Measurements from ENCODE around the gene KIAA1191.
A peak's percentile ranks its signal among the peaks of the same experiment; 100 is the strongest.

The KIAA1191 gene

DNA sequence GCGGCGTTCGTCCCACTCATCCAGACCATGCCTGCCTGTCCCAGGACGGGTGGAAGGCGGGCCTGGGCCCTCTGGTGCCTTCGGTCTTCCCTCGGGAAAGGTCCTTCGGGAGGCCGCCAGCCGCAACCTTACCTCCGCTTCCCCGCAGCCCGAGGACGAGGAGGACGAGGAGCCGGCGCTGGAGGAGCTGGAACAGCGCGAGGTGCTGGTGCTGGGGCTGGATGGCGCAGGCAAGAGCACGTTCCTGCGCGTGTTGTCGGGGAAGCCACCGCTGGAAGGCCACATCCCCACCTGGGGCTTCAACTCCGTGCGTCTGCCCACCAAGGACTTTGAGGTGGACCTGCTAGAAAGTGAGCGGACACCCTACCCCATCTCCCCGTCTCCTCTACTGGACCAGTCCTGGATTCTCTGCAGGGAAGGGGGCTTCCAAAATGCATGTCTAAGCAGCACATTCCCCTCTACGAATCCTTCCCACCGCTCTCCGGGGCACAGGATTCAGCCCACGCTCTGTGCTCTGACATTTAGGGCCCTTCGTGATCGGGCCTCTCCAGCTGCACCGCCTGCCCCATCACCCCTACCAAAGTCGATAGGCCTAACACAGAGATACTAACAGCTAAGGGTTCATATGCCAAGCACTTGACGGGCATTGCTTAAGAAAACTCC is 4.8 kb upstream of the KIAA1191 start:
- no peak overlapping the region for H3K27ac ChIP-seq
- DNase-seq (ENCODE audit: low read depth, low spot score), result no peak

DNA sequence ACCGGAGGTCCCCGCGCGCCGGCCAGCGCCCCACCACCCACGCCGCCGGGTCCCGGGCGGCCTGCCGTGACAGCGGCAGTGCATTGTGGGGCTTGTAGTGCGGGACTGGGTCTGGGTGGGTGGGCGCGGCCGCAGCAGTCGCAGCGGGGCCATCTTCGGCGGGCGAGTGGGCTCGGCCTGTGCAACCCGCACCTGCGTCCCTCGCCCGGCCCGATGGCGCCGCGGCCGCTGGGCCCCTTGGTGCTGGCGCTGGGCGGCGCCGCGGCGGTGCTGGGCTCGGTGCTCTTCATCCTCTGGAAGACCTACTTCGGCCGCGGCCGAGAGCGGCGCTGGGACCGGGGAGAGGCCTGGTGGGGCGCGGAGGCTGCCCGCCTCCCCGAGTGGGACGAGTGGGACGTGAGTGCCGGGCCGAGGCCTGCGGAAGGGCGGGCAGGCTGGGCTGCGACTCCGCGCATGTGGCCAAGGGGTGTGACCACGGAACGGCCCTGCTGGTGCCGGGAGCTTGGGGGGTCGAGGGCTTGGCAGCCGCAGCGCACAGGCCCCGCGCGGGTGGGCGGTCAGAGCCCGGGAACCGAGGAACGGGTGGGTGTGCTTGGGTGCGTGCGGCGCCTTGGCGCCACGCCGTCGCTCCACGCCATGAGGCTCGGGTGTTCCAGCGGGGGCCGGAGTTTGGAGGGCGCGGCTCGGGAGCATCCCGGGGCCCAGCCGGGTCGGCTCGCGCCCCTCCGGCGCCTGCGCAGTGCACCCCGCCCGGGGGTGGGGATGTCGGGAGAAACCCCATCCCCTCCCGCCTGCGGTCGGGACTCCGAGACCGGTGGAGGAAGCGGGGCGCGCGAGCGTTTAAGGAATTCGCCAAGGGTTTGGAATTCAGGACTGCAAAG is 4.0 kb upstream of the KIAA1191 start, which contains the start of gene ARL10:
Gene ARL10 (plus strand): TSS at position 137 of the 881 bp plus-strand sequence. CDS start 77 bp downstream, at position 214.
- no peak for DNase-seq (ENCODE audit: low read depth, low spot score)
- peak within 1 kb of the TSS; percentile 10 for H3K27ac ChIP-seq

DNA sequence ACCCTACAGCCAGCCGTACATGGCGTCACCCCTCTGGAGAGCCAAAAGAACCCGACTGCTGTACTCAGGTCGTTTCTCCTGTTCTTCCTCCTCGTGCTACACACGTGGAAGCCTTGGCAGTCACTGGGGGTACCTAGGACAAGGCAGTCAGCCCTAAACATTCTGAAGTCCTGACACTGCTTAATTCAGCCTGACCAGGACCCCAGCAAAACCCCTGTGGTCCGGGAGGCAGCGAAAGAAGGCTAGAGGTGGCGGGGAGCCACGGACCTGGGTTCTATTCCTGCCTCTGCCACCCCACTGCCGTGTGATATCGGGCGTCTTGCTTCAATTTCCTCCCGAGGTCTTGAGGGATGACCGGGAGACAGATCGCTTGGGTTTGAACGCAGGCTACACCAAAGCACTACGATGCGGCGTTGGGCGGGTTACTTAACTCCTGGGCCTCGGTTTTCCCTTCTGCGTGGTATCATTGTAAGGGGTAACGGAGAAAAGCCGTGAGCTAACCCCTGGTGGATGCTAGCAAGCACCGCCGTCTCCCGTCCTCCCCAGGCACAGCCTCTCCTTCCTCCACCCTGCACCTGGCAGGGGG is 3.3 kb upstream of the KIAA1191 start:
- DNase-seq (ENCODE audit: low read depth, low spot score), result no peak
- H3K27ac ChIP-seq, result no peak overlapping the region

DNA sequence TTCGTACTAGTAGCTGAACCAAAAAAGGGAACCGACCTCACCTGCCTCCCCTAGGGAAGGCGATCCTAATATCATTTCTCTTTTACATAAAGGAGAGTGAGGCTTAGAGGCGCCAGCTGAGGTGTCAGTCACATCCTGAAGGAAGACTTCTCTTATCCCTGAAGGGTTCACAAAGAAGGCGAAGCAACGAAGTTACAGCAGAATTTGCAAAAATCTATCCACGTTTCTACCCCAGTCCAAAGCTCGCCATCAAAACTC is 598 bp upstream of the KIAA1191 start:
- no peak overlapping the region for H3K27ac ChIP-seq
- no peak for DNase-seq (ENCODE audit: low read depth, low spot score)

DNA sequence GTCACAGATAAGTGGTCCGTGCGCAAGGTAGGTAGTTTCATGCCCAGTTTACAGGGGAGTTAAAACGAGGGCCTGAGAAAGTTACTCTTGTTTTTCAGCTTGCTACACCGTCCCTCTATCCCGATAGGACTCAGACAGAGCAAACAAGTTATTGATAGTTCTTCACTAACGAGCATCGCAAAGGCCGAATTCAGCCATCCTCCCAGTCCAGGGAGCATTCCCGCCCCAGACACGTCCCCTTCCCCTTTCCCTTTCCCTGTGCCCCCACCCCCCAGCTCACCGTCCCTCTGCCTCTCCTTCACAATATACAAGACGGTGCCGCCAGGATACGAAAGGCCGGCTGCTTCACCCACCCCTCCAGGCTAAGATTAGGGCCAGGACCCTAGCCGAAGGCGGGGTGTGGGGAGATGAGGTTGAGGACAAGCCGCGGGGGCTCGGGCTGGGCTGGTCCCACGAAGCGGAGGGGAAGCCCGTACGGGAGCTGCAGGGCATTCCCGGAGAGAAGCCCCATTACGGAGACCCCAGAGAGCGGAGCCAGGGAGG is 599 bp downstream of the KIAA1191 start:
- H3K27ac ChIP-seq, result peak overlapping the region; percentile 31
- DNase-seq (ENCODE audit: low read depth, low spot score), result no peak

DNA sequence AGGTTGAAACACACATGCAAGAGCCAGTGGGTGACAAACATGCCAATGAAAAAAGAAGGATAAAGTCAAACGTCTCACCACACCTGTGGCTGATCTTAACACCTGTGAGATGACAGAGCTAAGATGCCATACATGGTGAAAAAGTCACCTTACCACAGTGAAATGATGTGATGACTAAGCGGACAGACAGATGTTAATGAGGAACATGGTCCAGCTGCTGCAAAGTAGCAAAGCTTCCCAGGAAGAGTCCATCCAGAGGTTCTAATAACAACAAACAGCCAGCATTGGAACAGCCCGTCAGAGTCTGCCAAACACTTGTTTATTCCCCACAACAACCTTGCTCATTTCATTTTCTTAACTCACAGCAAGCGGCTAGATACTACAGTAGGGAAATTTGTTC is 1.9 kb downstream of the KIAA1191 start:
- no peak overlapping the region for H3K27ac ChIP-seq
- DNase-seq (ENCODE audit: low read depth, low spot score), result peak; percentile 3

DNA sequence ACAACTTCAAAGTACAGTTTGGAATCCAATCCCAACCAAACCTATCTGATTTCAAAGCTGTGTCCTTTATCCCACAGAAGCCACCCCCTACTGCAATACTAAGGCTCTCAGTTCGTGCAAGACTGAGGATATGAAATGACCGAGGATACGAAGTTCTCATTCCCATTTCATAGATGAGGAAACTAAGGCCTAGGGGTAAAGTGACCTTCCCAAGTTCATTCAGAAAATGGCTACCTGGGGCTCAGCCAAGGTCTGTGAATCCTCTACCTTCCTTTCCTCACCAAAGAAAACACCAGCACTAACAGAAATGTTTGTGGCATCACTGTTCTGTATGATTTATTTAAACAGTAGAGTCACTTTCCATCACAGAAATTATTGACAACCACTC is 5.4 kb downstream of the KIAA1191 start:
- H3K27ac ChIP-seq, result no peak overlapping the region
- DNase-seq (ENCODE audit: low read depth, low spot score), result no peak

DNA sequence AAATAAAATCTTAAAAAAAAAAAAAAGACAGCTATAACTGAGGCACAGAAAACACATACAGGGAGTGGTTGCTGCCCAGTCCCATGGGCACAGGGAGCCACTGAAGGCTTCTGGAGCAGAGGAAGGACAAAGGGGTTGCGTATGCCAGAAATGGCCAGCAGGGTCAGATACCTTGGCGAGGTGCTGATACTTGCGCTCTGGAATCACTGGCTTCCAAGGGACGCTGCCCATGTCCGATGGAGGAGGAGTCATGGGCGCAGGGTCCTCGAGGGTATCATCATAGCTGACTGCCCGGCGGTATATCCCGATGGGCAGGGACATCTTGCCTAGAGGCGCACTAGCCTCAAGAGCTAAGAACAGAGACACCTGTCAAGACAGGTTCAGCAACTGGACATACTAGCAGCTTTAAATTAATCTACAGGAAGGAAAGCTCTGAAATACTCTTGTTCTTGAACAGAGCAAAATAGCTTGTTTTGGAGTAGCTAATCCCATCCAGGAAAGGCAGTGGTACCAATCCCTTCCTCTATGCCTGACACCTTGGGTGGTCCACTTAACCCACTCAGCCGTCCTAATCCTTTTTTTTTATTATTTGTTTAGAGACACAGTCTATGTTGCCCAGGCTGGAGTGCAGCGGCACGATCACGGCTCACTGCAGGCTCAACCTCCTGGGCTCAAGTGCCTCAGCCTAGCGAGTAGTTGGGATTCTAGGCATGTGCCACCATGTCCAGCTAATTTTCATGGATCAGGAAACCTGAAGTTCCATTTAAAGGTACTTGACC is 6.0 kb downstream of the KIAA1191 start:
- no peak for DNase-seq (ENCODE audit: low read depth, low spot score)
- H3K27ac ChIP-seq, result no peak overlapping the region

DNA sequence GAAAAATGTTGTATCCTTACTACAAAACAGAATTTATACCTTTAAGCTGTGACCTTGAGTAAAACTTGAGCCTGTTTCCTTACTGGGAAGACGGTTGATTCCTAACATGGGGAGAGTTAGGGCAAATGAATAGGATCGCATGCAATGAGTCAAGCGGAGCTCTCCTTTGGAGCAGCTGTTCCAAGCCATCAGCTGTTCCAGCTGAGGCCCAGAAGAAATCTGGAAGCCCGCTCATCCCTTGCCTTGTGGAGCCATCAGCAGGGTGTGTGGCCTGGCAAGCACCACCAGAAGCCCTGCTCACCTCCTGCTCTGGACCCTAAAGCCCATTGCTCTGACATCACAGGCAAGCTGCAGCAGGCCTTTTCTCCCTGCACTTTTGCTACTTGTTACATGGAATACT is 8.0 kb downstream of the KIAA1191 start:
- H3K27ac ChIP-seq, result no peak overlapping the region
- no peak for DNase-seq (ENCODE audit: low read depth, low spot score)

DNA sequence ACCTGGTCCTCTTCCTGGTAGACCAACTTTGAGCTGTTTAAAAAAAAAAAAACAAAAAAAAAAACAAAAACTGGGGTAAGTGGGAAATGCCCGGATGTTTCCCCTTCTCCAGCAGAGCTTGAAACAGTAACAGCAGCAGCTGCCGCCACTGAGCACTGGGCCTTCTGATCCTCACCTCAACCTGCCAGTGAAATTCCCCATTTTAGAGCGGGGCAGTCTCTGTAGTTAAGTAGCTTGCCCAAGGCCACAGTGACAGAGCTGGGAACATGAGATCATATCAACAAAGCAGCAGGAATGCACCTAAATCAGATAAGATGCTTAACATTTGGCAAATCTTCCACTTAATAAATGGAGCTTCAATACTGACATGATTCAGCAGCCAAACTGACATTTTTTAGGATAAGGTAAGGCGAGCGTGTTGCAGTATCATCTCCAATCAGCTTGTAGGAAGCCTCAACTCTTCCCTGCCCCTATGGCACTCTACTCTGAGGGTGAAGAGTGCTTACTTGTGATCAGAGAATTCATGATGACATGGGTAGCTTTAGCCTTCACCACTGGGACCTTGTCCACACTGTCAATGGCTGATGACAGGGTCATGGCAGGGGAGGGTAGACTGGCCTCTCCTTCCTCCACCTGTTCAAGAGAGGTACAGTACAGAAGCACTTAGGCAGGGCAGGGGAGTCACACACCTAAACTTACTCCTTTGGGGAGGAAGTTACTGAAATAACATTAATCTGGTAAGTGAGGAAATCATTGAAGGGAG is 9.3 kb downstream of the KIAA1191 start:
- no peak overlapping the region for H3K27ac ChIP-seq
- no peak for DNase-seq (ENCODE audit: low read depth, low spot score)

DNA sequence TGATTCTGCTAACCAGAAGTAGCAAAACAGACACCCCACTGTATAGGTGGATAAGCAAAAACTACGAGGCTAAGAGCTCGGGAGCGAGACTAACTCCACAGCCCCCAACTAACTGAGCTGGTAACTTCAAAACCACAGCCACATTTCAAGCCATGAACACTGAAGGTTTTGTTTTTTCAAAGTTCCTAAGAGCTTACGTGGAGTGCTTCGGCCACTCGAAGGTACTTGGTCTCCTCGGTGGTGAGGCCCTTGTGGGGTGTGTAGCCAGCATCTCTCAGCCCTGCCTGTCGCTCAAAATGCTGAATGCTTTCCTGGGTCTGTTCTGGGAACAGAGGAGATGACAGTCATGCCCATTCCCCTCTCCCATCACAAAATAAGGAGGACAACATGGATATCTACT is 11.1 kb downstream of the KIAA1191 start:
- no peak for DNase-seq (ENCODE audit: low read depth, low spot score)
- H3K27ac ChIP-seq, result no peak overlapping the region

DNA sequence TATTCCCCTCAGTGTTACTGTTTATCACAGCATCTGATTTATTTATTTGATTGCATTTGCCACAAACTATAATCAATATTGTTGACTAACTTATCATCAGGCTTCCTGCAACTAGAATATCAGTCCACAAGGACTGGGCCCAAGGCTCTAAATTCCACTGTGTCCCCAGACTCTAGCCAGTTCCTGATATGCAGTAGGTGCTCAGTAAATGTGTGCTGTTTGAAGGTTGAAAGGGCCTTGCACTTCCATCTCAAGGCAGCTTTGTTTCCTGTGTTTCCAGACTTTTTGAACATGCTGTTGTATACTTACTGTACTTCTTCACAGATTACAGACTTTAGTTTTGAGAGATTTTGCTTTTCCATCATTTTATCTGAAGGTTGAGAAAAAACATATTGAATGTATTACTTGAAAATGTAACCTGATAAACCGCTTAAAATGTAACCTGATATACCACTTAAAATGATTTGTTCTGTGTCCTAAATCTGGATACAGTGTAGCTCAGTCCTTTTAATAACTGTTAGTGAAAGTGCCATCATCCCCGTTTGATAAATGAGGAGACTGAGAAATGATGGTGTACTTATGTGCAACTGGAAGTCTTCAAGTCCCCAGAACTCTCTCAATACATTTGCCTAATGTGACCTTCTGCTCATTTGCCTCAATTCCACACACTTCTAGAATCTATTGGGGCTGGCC is 18.7 kb downstream of the KIAA1191 start:
- no peak overlapping the region for H3K27ac ChIP-seq
- no peak for DNase-seq (ENCODE audit: low read depth, low spot score)

DNA sequence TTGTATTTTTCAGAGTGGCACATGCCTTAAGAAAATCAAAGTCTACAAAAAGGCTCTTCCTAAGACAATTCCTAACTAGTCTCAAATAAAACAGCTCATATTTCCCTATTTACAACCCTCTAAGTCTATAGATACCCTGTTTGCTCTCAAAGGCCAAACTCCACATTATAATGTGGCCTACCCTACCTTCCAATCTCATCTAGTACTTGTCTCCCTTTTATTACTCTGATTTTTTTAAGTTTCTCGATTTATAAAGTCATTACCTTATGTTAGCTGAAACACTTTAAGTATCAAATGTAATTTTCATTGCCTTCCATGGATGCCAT is 19.4 kb downstream of the KIAA1191 start:
- no peak overlapping the region for H3K27ac ChIP-seq
- DNase-seq (ENCODE audit: low read depth, low spot score), result no peak

DNA sequence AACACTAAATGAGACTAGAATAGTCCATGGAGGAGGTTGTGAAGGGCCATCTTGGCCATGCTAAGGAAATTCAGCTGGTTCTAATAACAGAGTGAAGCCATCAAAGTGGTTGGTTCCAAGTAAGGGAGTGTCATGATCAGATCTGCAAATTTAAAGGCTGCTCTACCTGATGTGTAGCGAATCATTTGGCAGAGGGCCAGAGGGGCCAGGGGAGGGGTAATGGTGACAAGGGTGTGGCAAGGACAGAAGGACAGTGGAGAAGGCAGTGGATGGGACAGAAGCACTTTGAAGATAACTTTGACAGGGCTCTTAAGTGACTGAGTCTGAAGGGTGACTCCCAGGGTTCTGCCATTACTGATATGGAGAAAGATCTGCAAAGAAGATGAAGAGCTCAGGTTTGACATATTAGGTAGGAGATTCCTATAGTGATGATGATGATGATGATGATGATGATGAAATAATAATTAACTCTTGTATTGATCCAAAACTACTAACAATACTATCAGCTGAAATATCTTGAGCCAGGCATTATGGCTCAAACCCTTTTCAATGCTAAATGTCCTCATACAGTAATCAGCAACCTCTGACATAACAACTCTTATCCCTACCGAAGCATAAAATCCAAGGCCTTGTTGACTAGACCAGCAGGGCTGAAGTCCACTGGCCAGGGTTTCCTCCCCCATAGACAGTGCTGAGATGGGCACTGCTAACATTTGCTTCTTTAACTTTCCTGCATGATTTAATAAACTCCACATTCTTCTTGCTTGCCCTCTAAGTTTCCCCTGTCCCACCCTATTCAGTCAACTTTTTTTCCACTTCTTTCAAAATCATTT is 20.0 kb downstream of the KIAA1191 start:
- no peak for DNase-seq (ENCODE audit: low read depth, low spot score)

DNA sequence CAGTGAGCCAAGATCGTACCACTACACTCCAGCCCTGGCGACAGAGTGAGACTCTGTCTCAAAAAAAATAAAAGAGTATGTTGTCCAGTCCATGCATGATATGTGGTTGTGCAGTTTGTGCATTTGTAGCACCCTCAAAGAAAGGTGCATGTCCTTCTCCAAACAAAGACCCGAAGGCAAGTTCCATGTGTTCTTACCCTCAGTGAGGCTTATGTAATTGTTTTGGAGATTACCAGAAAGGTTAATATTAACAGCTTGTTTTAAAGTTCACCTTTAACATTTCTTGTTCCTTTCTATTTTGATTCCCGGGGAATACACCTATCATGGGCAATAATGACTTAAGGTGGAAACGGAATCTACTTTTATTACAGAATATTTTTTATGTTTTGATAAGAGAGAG is 22.3 kb downstream of the KIAA1191 start:
- no peak for DNase-seq (ENCODE audit: low read depth, low spot score)
- no peak overlapping the region for H3K27ac ChIP-seq

More for the DNA sequence above, 20.0 kb downstream of the KIAA1191 start:
- no peak overlapping the region for H3K27ac ChIP-seq

DNA sequence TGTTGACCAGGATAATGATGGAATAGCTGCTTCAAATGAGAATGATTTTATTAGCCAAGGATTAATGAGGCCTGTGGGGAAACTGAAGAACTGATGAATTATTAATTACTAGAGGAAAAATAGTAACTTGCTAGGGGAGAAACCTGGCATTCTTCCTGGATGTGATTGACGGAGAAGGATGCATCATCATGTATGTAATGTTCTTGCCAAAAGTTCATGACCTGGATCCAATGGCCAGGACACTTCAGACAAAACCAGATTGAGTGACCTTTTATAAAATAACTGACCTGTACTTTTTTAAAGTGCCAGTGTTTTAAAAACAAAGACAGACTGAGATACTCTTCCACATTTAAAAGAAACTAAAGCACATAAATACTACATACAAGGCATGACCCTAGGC is 23.7 kb downstream of the KIAA1191 start:
- no peak overlapping the region for H3K27ac ChIP-seq
- no peak for DNase-seq (ENCODE audit: low read depth, low spot score)

DNA sequence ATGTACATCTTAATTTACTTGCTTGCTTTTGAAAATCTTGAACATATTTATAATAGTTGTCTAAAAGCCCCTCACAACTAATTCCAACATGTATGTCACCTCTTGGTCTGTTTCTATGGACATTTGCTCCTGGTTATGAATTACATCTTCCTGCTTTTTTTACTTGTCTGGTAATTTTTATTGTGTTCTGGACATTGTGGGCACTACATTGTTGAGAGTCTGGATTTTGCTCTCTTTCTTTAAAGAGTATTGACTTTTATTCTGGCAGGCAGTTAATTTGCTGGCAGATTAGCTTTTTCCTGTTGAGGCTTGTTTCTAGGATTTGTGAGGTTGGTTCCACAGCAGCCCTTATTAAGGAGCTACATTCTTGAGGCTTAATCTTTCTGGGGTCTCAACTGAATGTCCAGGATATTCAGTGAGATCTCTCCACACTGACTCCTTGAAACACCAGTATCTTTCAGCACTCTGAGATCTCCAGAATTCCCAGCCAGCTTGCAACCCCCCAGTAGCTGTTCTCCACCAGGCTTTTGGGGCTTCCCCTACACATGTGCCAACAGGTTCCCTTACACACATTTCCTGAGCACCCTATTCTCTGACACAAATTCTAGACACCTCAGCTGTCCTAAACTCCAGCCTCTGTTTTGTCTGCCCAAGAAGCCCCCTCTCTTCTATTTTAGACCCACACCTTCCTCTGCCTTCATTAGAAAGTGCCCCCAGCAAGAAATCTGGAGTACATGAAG is 27.4 kb downstream of the KIAA1191 start:
- DNase-seq (ENCODE audit: low read depth, low spot score), result no peak
- no peak overlapping the region for H3K27ac ChIP-seq

DNA sequence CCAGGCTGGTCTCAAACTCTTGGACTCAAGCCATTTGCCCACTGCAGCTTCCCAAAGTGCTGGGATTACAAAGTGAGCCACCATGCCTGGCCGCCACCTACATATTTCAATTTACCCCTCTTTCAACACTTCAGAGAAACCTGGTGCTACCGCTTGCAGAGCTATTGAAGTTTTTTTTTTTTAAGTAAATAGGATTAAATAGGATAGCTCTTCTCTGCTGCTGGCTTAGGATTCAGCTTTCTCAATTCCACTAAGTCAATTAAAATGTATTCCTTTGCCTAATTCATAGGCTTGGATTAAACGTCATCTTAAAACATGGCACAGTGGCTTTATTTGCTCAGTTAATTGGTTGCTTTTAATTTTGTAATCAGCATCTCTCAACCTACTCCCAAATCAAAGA is 41.0 kb downstream of the KIAA1191 start:
- H3K27ac ChIP-seq, result no peak overlapping the region
- DNase-seq (ENCODE audit: low read depth, low spot score), result no peak
